ENCODE results near the gene MBD2. TPM values are rescaled to one million over a fixed set of nuclear protein-coding genes. Genes with fewer than 3 reads are reported as not detected.

The MBD2 gene
- total RNA-seq, 1 experiment from 2014 or later = 79.7 TPM

DNA sequence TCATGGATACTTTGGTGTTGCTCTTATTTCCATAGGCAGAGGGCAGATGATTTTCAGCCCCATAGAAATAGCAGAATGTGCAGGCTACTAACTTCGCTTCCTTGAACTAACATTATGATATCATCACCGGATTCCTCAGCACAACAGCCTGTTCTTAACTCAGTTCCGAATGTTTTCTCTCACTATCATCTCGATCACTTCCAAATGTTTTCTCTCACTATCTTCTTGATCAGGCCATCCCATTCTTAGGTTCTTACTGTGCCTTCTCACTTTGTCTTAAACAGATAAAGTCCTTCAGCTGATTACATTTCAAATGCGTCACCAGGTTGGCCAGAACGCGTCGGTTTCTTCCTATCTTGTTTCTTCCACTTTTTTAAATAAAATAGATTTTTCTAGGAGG lies 11.4 kb upstream of the MBD2 start:
- no TSS peak for BruUV-seq (replicated peaks)
- H3K9me3 ChIP-seq (ENCODE audit: low read depth, low read length, poor library complexity, severe bottlenecking) = no peaks in the 10 kb centered on the region
- no peak for DNase-seq (ENCODE audit: low spot score)
- intact Hi-C loops (cut with micrococcal nuclease; ENCODE audit: unreplicated experiment) = no loop called here
- TF ChIP-seq EZH2 (IDR thresholded peaks at IDR 0.05; ENCODE audit: borderline replicate concordance, low read depth, low read length, poor library complexity, severe bottlenecking) = no peak
- TF ChIP-seq CTCF (conservative IDR thresholded peaks at IDR 0.05; ENCODE audit: low read depth, low read length) = no peak
- H3K4me1 ChIP-seq (ENCODE audit: insufficient read depth, low read length, poor library complexity, severe bottlenecking) = no peaks in the 10 kb centered on the region
- no peaks in the 10 kb centered on the region for H3K27me3 ChIP-seq (replicated peaks; ENCODE audit: insufficient read depth, low read depth, low read length, poor library complexity)
- POLR2A ChIA-PET (ENCODE audit: low non-redundant PET) = no interaction called here
- H3K27ac ChIP-seq (ENCODE audit: low read depth, low read length, poor library complexity, severe bottlenecking) = no peak overlapping the region
- no peak overlapping the region for H3K4me3 ChIP-seq (ENCODE audit: low read depth, low read length, poor library complexity, severe bottlenecking)
- CTCF ChIA-PET = no interaction called here
- no peaks in the 10 kb centered on the region for H3K36me3 ChIP-seq (ENCODE audit: insufficient read depth, low read length, poor library complexity, severe bottlenecking)

GRCh38 chr18:54233747-54234146 lies 9.3 kb upstream of the MBD2 start:
- Histone ChIP-seq H3K4me1 (ENCODE audit: insufficient read depth, low read length, poor library complexity, severe bottlenecking) (no peaks in the 10 kb centered on the region), H3K27ac (ENCODE audit: low read depth, low read length, poor library complexity, severe bottlenecking) (no peak overlapping the region), H3K27me3 (replicated peaks; ENCODE audit: insufficient read depth, low read depth, low read length, poor library complexity) (no peaks in the 10 kb centered on the region), H3K36me3 (ENCODE audit: insufficient read depth, low read length, poor library complexity, severe bottlenecking) (no peaks in the 10 kb centered on the region), H3K4me3 (ENCODE audit: low read depth, low read length, poor library complexity, severe bottlenecking) (no peak overlapping the region), H3K9me3 (ENCODE audit: low read depth, low read length, poor library complexity, severe bottlenecking) (no peaks in the 10 kb centered on the region)
- no peak for TF ChIP-seq EZH2 (IDR thresholded peaks at IDR 0.05; ENCODE audit: borderline replicate concordance, low read depth, low read length, poor library complexity, severe bottlenecking)
- no peak for TF ChIP-seq CTCF (conservative IDR thresholded peaks at IDR 0.05; ENCODE audit: low read depth, low read length)
- no TSS peak for BruUV-seq (replicated peaks)
- no peak for DNase-seq (ENCODE audit: low spot score)
- intact Hi-C loops (cut with micrococcal nuclease; ENCODE audit: unreplicated experiment) = no loop called here
- ChIA-PET POLR2A (ENCODE audit: low non-redundant PET) (no interaction called here), CTCF (no interaction called here)

DNA sequence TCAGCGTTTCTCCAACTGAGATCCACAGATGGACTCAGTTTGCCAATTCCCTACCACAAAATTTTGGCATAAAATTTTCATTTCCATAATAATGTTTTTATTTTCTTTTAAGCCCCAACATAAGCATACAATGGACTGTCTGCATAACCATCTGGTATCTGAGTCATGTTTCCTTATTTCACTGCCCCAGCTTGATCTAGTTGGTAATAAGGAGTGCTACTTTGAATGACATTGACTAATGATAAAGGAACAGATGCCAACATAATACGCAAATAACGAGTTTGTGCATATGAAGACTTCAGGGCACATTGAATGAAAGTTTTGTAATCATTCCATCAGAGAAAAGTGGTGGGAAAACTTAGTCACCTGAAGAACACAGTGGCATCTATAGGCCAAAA lies 8.8 kb upstream of the MBD2 start:
- CTCF ChIA-PET = interaction anchor here (0.5 kb wide), 1 partner anchor 52 kb away, joined by 7 read pairs; no protein-coding TSS in a partner anchor
- POLR2A ChIA-PET (ENCODE audit: low non-redundant PET) = no interaction called here

More for the DNA sequence above, 8.8 kb upstream of the MBD2 start:
- Histone ChIP-seq H3K4me1 (ENCODE audit: insufficient read depth, low read length, poor library complexity, severe bottlenecking) (no peaks in the 10 kb centered on the region), H3K27ac (ENCODE audit: low read depth, low read length, poor library complexity, severe bottlenecking) (no peak overlapping the region), H3K36me3 (ENCODE audit: insufficient read depth, low read length, poor library complexity, severe bottlenecking) (no peaks in the 10 kb centered on the region), H3K27me3 (replicated peaks; ENCODE audit: insufficient read depth, low read depth, low read length, poor library complexity) (no peaks in the 10 kb centered on the region), H3K4me3 (ENCODE audit: low read depth, low read length, poor library complexity, severe bottlenecking) (no peak overlapping the region), H3K9me3 (ENCODE audit: low read depth, low read length, poor library complexity, severe bottlenecking) (no peaks in the 10 kb centered on the region)
- intact Hi-C loops (cut with micrococcal nuclease; ENCODE audit: unreplicated experiment) = no loop called here
- BruUV-seq (replicated peaks) = no TSS peak
- DNase-seq (ENCODE audit: low spot score) = no peak
- TF ChIP-seq CTCF (conservative IDR thresholded peaks at IDR 0.05; ENCODE audit: low read depth, low read length) (0 out of 2 replicates have a peak, but pooled peaks have one; percentile 2), EZH2 (IDR thresholded peaks at IDR 0.05; ENCODE audit: borderline replicate concordance, low read depth, low read length, poor library complexity, severe bottlenecking) (no peak)
